ENCODE data around the gene ALG11. TPM values are rescaled to one million over a fixed set of nuclear protein-coding genes. Genes with fewer than 3 reads are reported as not detected.

The ALG11 gene
- total and polyA plus RNA-seq, 2 donors (not counting 1 experiment from before 2014, with no cell fraction given) = 3.2 to 38.8 TPM

GRCh38 chr13:51974482-51974881, 37.7 kb upstream of the ALG11 start:
- no peak for ATAC-seq (ENCODE audit: low read depth)
- H3K27me3 ChIP-seq (replicated peaks in 1 of 4; ENCODE audit: control extremely low read depth in 1 of 4, control insufficient read depth in 3 of 4, insufficient read depth in 4 of 4, low read length in 3 of 4) = no peaks in the 10 kb centered on the region
- H3K36me3 ChIP-seq (replicated peaks in 1 of 2; ENCODE audit: control extremely low read depth in 1 of 2, control insufficient read depth in 1 of 2, extremely low read depth in 1 of 2, insufficient read depth in 2 of 2, low read length in 1 of 2) = no peaks in the 10 kb centered on the region
- Mint-ChIP-seq H3K27ac (no peak overlapping the region), H3K4me3 (no peak overlapping the region), H3K4me1 (no peaks in the 10 kb centered on the region), H3K27me3 (peaks cover 7% of the 10 kb centered on the region), H3K9me3 (ENCODE audit: insufficient read depth) (no peaks in the 10 kb centered on the region)
- H3K9ac ChIP-seq (ENCODE audit: low read length) = no peak overlapping the region
- intact Hi-C loops (cut with micrococcal nuclease) = no loop called here
- POLR2A ChIA-PET = interaction anchor here (0.6 kb wide), 1 partner anchor 17 kb away, joined by 3 read pairs; no protein-coding TSS in a partner anchor
- H4K20me1 ChIP-seq (ENCODE audit: control insufficient read depth, insufficient read depth, low read length, poor library complexity, severe bottlenecking) = no peaks in the 10 kb centered on the region
- no peaks in the 10 kb centered on the region for H3K79me2 ChIP-seq (ENCODE audit: control insufficient read depth, insufficient read depth, low read length)
- WGBS (ENCODE audit: insufficient coverage) = 93% methylated on average over 6 of the region's 6 CpGs
- no peak overlapping the region for H2AFZ ChIP-seq (ENCODE audit: insufficient read depth, low read depth, low read length, poor library complexity, severe bottlenecking)
- H3K9me3 ChIP-seq (ENCODE audit: control extremely low read depth in 1 of 3, control insufficient read depth in 2 of 3, insufficient read depth in 1 of 3, low read length in 2 of 3) = no peaks in the 10 kb centered on the region
- H3K4me3 ChIP-seq (ENCODE audit: control extremely low read depth in 1 of 5, extremely low read depth in 1 of 5, insufficient read depth in 1 of 5, low read depth in 2 of 5, low read length in 4 of 5) = no peak overlapping the region
- TF ChIP-seq CTCF (IDR thresholded peaks at IDR 0.05) = no peak
- TF ChIP-seq EZH2 (IDR thresholded peaks at IDR 0.05; ENCODE audit: borderline replicate concordance, insufficient read depth, low read depth, low read length, poor library complexity, severe bottlenecking) = no peak
- H3K4me1 ChIP-seq (ENCODE audit: control insufficient read depth in 2 of 2, insufficient read depth in 2 of 2, low read length in 2 of 2) = no peaks in the 10 kb centered on the region
- H3K27ac ChIP-seq (ENCODE audit: low read length in 2 of 2) = no peak overlapping the region
- CTCF ChIA-PET = no interaction called here
- DNase-seq = no peak
- H3K4me2 ChIP-seq (replicated peaks; ENCODE audit: low read depth, low read length, poor library complexity, severe bottlenecking) = no peak overlapping the region

GRCh38 chr13:51976423-51976822, 35.8 kb upstream of the ALG11 start:
- no CpG with 5 or more reads among the region's 1 CpG for whole genome bisulfite sequencing (ENCODE audit: insufficient coverage)
- TF ChIP-seq EZH2 (IDR thresholded peaks at IDR 0.05; ENCODE audit: borderline replicate concordance, insufficient read depth, low read depth, low read length, poor library complexity, severe bottlenecking) = no peak
- no peak for TF ChIP-seq CTCF (IDR thresholded peaks at IDR 0.05)
- DNase-seq (no peak), ATAC-seq (ENCODE audit: low read depth) (no peak)
- Histone ChIP-seq H3K27ac (ENCODE audit: low read length in 2 of 2) (no peak overlapping the region), H3K36me3 (replicated peaks in 1 of 2; ENCODE audit: control extremely low read depth in 1 of 2, control insufficient read depth in 1 of 2, extremely low read depth in 1 of 2, insufficient read depth in 2 of 2, low read length in 1 of 2) (no peaks in the 10 kb centered on the region), H3K4me1 (ENCODE audit: control insufficient read depth in 2 of 2, insufficient read depth in 2 of 2, low read length in 2 of 2) (no peaks in the 10 kb centered on the region), H3K27me3 (replicated peaks in 1 of 4; ENCODE audit: control extremely low read depth in 1 of 4, control insufficient read depth in 3 of 4, insufficient read depth in 4 of 4, low read length in 3 of 4) (no peaks in the 10 kb centered on the region), H3K9me3 (ENCODE audit: control extremely low read depth in 1 of 3, control insufficient read depth in 2 of 3, insufficient read depth in 1 of 3, low read length in 2 of 3) (no peaks in the 10 kb centered on the region), H3K4me3 (ENCODE audit: control extremely low read depth in 1 of 5, extremely low read depth in 1 of 5, insufficient read depth in 1 of 5, low read depth in 2 of 5, low read length in 4 of 5) (no peak overlapping the region), H2AFZ (ENCODE audit: insufficient read depth, low read depth, low read length, poor library complexity, severe bottlenecking) (no peak overlapping the region), H3K79me2 (ENCODE audit: control insufficient read depth, insufficient read depth, low read length) (no peaks in the 10 kb centered on the region), H4K20me1 (ENCODE audit: control insufficient read depth, insufficient read depth, low read length, poor library complexity, severe bottlenecking) (no peaks in the 10 kb centered on the region), H3K9ac (ENCODE audit: low read length) (no peak overlapping the region), H3K4me2 (replicated peaks; ENCODE audit: low read depth, low read length, poor library complexity, severe bottlenecking) (no peak overlapping the region)
- no peaks in the 10 kb centered on the region for H3K9me3 Mint-ChIP-seq (ENCODE audit: insufficient read depth)
- no peaks in the 10 kb centered on the region for H3K4me1 Mint-ChIP-seq
- peaks cover 11% of the 10 kb centered on the region for H3K27me3 Mint-ChIP-seq
- intact Hi-C loops (cut with micrococcal nuclease) = no loop called here
- no peak overlapping the region for H3K4me3 Mint-ChIP-seq
- H3K27ac Mint-ChIP-seq = no peak overlapping the region
- ChIA-PET POLR2A (no interaction called here), CTCF (no interaction called here)
